ENCODE results near the gene RGS9. TPM values are rescaled to one million over a fixed set of nuclear protein-coding genes. Genes with fewer than 3 reads are reported as not detected.

Gene RGS9
- total RNA-seq, 4 donors from 2014 or later: 1.2 to 4.4 (median 2.8) TPM

DNA sequence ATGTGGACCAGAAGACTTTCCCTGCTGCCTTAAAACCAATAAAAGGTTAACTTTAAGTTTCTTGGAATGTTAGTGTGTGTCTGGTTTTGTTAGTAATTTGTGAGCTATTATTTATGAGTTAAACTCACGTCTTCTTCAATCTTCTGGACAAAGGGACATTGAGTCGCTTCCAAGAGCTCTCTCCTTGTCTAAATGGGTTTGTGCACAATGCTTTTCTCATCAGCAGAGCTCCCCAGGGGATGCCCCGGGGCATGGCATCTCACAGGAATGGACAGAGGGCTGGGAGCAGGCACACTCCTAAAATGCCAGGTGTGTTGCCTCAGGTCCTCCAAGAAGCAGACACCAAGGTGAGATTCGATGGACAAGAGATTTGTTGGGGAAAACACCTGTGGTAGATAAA is 90.5 kb downstream of the RGS9 start:
- no peak overlapping the region for H3K27ac ChIP-seq
- peaks cover 0 to 7% (median 0%) of the 10 kb centered on the region in 3 donors for H3K27me3 ChIP-seq
- in situ Hi-C loops (cut with MboI; ENCODE audit: low sequenced_read_pairs in 4 of 4) (no loop called here), intact Hi-C loops (cut with DNase I; ENCODE audit: low total_unique reads) (no loop called here)
- no peak for DNase-seq
- H3K4me1 ChIP-seq: no peaks in the 10 kb centered on the region
- ATAC-seq: no peak
- no peaks in the 10 kb centered on the region for H3K36me3 ChIP-seq
- no peak for TF ChIP-seq POLR2A (IDR thresholded peaks at IDR 0.05)
- TF ChIP-seq, protein P1, sequence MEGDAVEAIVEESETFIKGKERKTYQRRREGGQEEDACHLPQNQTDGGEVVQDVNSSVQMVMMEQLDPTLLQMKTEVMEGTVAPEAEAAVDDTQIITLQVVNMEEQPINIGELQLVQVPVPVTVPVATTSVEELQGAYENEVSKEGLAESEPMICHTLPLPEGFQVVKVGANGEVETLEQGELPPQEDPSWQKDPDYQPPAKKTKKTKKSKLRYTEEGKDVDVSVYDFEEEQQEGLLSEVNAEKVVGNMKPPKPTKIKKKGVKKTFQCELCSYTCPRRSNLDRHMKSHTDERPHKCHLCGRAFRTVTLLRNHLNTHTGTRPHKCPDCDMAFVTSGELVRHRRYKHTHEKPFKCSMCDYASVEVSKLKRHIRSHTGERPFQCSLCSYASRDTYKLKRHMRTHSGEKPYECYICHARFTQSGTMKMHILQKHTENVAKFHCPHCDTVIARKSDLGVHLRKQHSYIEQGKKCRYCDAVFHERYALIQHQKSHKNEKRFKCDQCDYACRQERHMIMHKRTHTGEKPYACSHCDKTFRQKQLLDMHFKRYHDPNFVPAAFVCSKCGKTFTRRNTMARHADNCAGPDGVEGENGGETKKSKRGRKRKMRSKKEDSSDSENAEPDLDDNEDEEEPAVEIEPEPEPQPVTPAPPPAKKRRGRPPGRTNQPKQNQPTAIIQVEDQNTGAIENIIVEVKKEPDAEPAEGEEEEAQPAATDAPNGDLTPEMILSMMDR (IDR thresholded peaks at IDR 0.05 in 4 of 5, conservative IDR thresholded peaks at IDR 0.05 in 1 of 5): no peak
- H3K4me3 ChIP-seq: no peak overlapping the region
- H3K9me3 ChIP-seq: no peaks in the 10 kb centered on the region

DNA sequence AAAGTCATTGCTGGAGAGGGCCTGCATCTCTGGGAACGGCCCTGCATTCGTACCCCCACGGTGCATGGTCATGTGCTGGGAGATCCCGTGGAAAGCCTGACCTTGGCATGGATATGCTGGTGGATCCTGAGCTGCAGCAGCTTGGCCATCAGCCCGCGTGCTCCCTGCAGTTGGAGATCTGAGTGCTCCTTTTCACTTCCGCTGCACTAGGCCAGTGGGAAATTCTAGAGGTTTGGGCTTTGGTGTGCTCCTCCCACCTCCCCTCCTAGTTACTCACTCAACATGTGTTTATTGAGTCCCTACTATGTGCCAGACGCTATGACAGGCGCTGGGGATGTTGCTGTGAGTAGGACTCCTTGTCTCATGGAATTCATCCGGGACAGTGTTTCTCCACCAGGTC is 91.1 kb downstream of the RGS9 start:
- no peak for ATAC-seq
- intact Hi-C loops (cut with DNase I; ENCODE audit: low total_unique reads) (no loop called here), in situ Hi-C loops (cut with MboI; ENCODE audit: low sequenced_read_pairs in 4 of 4) (no loop called here)
- H3K9me3 ChIP-seq: no peaks in the 10 kb centered on the region
- no peaks in the 10 kb centered on the region for H3K36me3 ChIP-seq
- no peak overlapping the region for H3K4me3 ChIP-seq
- no peak for DNase-seq
- no peaks in the 10 kb centered on the region for H3K4me1 ChIP-seq
- no peak for TF ChIP-seq POLR2A (IDR thresholded peaks at IDR 0.05)
- TF ChIP-seq, protein P1 (IDR thresholded peaks at IDR 0.05 in 4 of 5, conservative IDR thresholded peaks at IDR 0.05 in 1 of 5): no peak
- H3K27ac ChIP-seq: no peak overlapping the region
- peaks cover 0 to 6% (median 0%) of the 10 kb centered on the region in 3 donors for H3K27me3 ChIP-seq

DNA sequence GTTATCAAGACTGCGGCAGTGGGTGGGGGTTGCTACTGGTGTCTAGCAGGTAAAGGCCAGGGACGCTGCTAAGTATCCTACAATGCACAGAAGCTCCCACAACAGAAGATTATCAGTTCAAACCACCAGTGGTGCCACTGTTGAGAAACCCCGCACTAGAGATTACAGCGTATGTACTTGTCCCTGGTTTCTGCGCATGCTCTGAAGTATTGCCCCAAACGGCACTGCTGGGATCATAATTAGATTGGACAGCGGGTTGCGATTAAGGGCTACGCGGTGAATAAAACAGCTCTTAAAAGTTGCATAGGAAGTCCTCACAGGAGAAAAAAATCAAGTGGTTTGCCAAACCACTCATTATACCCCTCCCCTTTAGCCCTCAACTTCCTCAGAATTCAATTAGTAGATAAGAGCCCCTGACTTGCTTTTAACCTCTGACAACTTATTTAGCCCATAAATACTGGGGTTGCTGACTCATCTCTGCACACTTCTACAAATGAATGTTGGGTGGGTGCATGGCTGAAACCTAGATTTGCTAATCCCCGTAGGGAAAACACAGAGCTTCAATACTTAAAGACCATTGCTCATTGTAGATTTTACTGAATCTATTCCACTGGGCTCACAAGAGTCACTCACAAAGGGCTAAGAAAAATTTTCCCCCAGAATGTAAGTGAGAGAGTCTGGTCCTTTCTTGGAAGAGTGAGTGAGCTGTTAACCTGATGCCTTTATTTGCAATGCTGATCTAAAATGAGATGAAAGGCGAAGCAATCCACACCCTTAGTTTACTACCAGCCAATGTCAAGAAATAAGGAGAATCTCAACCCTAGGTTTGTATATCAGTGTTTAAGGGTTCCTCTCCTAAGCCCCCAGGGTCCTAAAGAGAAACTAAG is 91.8 kb downstream of the RGS9 start:
- peaks cover 0 to 5% (median 0%) of the 10 kb centered on the region in 3 donors for H3K27me3 ChIP-seq
- intact Hi-C loops (cut with DNase I; ENCODE audit: low total_unique reads) (no loop called here), in situ Hi-C loops (cut with MboI; ENCODE audit: low sequenced_read_pairs in 4 of 4) (no loop called here)
- no peak for DNase-seq
- H3K36me3 ChIP-seq: no peaks in the 10 kb centered on the region
- no peak overlapping the region for H3K27ac ChIP-seq
- no peaks in the 10 kb centered on the region for H3K9me3 ChIP-seq
- ATAC-seq: no peak
- no peak overlapping the region for H3K4me3 ChIP-seq
- TF ChIP-seq, protein P1 (IDR thresholded peaks at IDR 0.05 in 4 of 5, conservative IDR thresholded peaks at IDR 0.05 in 1 of 5): no peak
- no peak for TF ChIP-seq POLR2A (IDR thresholded peaks at IDR 0.05)
- no peaks in the 10 kb centered on the region for H3K4me1 ChIP-seq

DNA sequence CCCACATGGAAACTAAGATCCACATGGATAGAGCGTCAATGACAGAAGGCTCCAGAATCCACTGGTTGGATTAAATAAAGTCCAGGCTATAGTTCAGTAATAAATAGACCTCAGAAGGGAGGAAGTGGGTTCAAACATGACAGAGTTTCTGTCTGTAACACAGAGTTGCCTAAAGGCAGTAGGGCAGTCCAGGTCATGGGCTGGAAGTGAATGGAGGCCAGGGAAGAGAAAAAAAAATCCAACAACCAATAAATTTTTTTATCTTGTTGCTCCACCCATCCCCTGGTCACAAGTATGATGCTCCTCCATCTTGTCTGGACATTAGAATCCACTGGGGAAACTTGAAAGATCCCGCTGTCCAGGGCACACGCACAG is 92.4 kb downstream of the RGS9 start:
- no peaks in the 10 kb centered on the region for H3K9me3 ChIP-seq
- no peak for TF ChIP-seq POLR2A (IDR thresholded peaks at IDR 0.05)
- TF ChIP-seq, protein P1 (IDR thresholded peaks at IDR 0.05 in 4 of 5, conservative IDR thresholded peaks at IDR 0.05 in 1 of 5): no peak
- no peak overlapping the region for H3K4me3 ChIP-seq
- peaks cover 0 to 5% (median 0%) of the 10 kb centered on the region in 3 donors for H3K27me3 ChIP-seq
- H3K27ac ChIP-seq: no peak overlapping the region
- ATAC-seq: no peak
- in situ Hi-C loops (cut with MboI; ENCODE audit: low sequenced_read_pairs in 4 of 4) (no loop called here), intact Hi-C loops (cut with DNase I; ENCODE audit: low total_unique reads) (no loop called here)
- H3K4me1 ChIP-seq: no peaks in the 10 kb centered on the region
- no peak for DNase-seq
- no peaks in the 10 kb centered on the region for H3K36me3 ChIP-seq

Data from gastrocnemius medialis (tissue), 4 donors.